Ectodermal cell (in vitro differentiated cells): ENCODE measurements around the gene CARD11.

ENCODE experiments used
- H3K27ac ChIP-seq: 2 replicates; pipeline ENCODE4 v1.7.0; 2013; ENCODE audit warnings: mild to moderate bottlenecking, low read depth, low read length; ENCODE audit not compliant: insufficient read depth, poor library complexity, severe bottlenecking
- H3K27me3 ChIP-seq: 2 replicates; pipeline ENCODE4 v1.7.0; 2013; ENCODE audit warnings: mild to moderate bottlenecking, low read length; ENCODE audit not compliant: insufficient read depth, control insufficient read depth, poor library complexity, severe bottlenecking
- H3K36me3 ChIP-seq: one replicate; pipeline ENCODE4 v1.7.0; 2013; ENCODE audit warnings: low read length; ENCODE audit not compliant: control insufficient read depth, insufficient read depth
- H3K4me1 ChIP-seq: one replicate; pipeline ENCODE4 v1.7.0; 2013; ENCODE audit warnings: low read length; ENCODE audit not compliant: control insufficient read depth, insufficient read depth
- H3K4me3 ChIP-seq: 2 replicates; pipeline ENCODE4 v1.7.0; 2013; ENCODE audit warnings: low read depth, low read length, control low read depth; ENCODE audit not compliant: insufficient read depth
- H3K9me3 ChIP-seq: 2 replicates; pipeline ENCODE4 v1.7.0; 2013; ENCODE audit warnings: mild to moderate bottlenecking, low read length, moderate library complexity; ENCODE audit not compliant: control insufficient read depth
- WGBS, 2 experiments: methylation state at CpG; one replicate each; pipeline ENCODE4 v1.1.7; 2013; ENCODE audit warnings: missing lambda C conversion rate in 2 of 2; 5-methylcytosine and 5-hydroxymethylcytosine counted together

CARD11 gene

GRCh38 chr7:2897023-2897422 lies 146.6 kb downstream of the CARD11 start:
- Histone ChIP-seq H3K36me3 (no peaks in the 10 kb centered on the region), H3K27me3 (no peaks in the 10 kb centered on the region), H3K4me1 (no peaks in the 10 kb centered on the region), H3K9me3 (no peaks in the 10 kb centered on the region), H3K27ac (no peak overlapping the region), H3K4me3 (no peak overlapping the region)
- WGBS, 2 experiments, result 89 to 91% methylated on average over 13 of the region's 13 CpGs

- Histone ChIP-seq H3K4me1 (no peaks in the 10 kb centered on the region), H3K27ac (no peak overlapping the region), H3K36me3 (no peaks in the 10 kb centered on the region), H3K9me3 (no peaks in the 10 kb centered on the region), H3K27me3 (no peaks in the 10 kb centered on the region), H3K4me3 (no peak overlapping the region)
- 86 to 92% methylated on average over 10 of the region's 10 CpGs for WGBS, 2 experiments
Measured at GRCh38 chr7:2896131-2896530, 147.5 kb downstream of the CARD11 start.

- Histone ChIP-seq H3K4me1 (no peaks in the 10 kb centered on the region), H3K27me3 (no peaks in the 10 kb centered on the region), H3K4me3 (no peak overlapping the region), H3K27ac (no peak overlapping the region), H3K36me3 (no peaks in the 10 kb centered on the region), H3K9me3 (no peaks in the 10 kb centered on the region)
- 87 to 88% methylated on average over 17 of the region's 17 CpGs for WGBS, 2 experiments
Measured at GRCh38 chr7:2894118-2894940, 149.3 kb downstream of the CARD11 start.

- Histone ChIP-seq H3K9me3 (no peaks in the 10 kb centered on the region), H3K27me3 (no peaks in the 10 kb centered on the region), H3K36me3 (no peaks in the 10 kb centered on the region), H3K27ac (no peak overlapping the region), H3K4me3 (no peak overlapping the region), H3K4me1 (no peaks in the 10 kb centered on the region)
- 88 to 92% methylated on average over 9 of the region's 9 CpGs for WGBS, 2 experiments
Measured at GRCh38 chr7:2893411-2893861, 150.2 kb downstream of the CARD11 start.

- H3K27ac ChIP-seq, result no peak overlapping the region
- WGBS, 2 experiments, result 90 to 96% methylated on average over 8 of the region's 8 CpGs
Measured at GRCh38 chr7:2892549-2892948, 151.1 kb downstream of the CARD11 start.

GRCh38 chr7:2887816-2888215 lies 155.9 kb downstream of the CARD11 start:
- Histone ChIP-seq H3K4me1 (no peaks in the 10 kb centered on the region), H3K9me3 (no peaks in the 10 kb centered on the region), H3K27me3 (no peaks in the 10 kb centered on the region), H3K27ac (no peak overlapping the region), H3K4me3 (no peak overlapping the region), H3K36me3 (no peaks in the 10 kb centered on the region)
- 71 to 79% methylated on average over 6 of the region's 7 CpGs for WGBS, 2 experiments

More at GRCh38 chr7:2892549-2892948, 151.1 kb downstream of the CARD11 start:
- H3K27me3 ChIP-seq, result no peaks in the 10 kb centered on the region
- H3K9me3 ChIP-seq, result no peaks in the 10 kb centered on the region
- H3K4me3 ChIP-seq, result no peak overlapping the region
- no peaks in the 10 kb centered on the region for H3K36me3 ChIP-seq
- no peaks in the 10 kb centered on the region for H3K4me1 ChIP-seq

GRCh38 chr7:2886900-2887299 lies 156.8 kb downstream of the CARD11 start:
- Histone ChIP-seq H3K27me3 (no peaks in the 10 kb centered on the region), H3K4me1 (peaks cover 6% of the 10 kb centered on the region), H3K36me3 (no peaks in the 10 kb centered on the region), H3K27ac (no peak overlapping the region), H3K9me3 (no peaks in the 10 kb centered on the region), H3K4me3 (no peak overlapping the region)
- WGBS, 2 experiments, result 40 to 42% methylated on average over 12 of the region's 12 CpGs

GRCh38 chr7:2886391-2886790 lies 157.3 kb downstream of the CARD11 start:
- Histone ChIP-seq H3K27me3 (no peaks in the 10 kb centered on the region), H3K9me3 (no peaks in the 10 kb centered on the region), H3K4me1 (peaks cover 7% of the 10 kb centered on the region), H3K27ac (no peak overlapping the region), H3K36me3 (no peaks in the 10 kb centered on the region), H3K4me3 (no peak overlapping the region)
- 64 to 67% methylated on average over 5 of the region's 5 CpGs for WGBS, 2 experiments

GRCh38 chr7:2884161-2884560 lies 159.5 kb downstream of the CARD11 start:
- Histone ChIP-seq H3K27me3 (no peaks in the 10 kb centered on the region), H3K4me3 (no peak overlapping the region), H3K27ac (no peak overlapping the region), H3K36me3 (no peaks in the 10 kb centered on the region), H3K4me1 (peaks cover 7% of the 10 kb centered on the region), H3K9me3 (no peaks in the 10 kb centered on the region)
- WGBS, 2 experiments, result 92 to 93% methylated on average over 9 of the region's 9 CpGs

- no peaks in the 10 kb centered on the region for H3K36me3 ChIP-seq
- H3K4me1 ChIP-seq, result peaks cover 7% of the 10 kb centered on the region
- H3K4me3 ChIP-seq, result no peak overlapping the region
- no peak overlapping the region for H3K27ac ChIP-seq
- H3K9me3 ChIP-seq, result no peaks in the 10 kb centered on the region
- 89% methylated on average over 17 of the region's 17 CpGs for WGBS, 2 experiments
- no peaks in the 10 kb centered on the region for H3K27me3 ChIP-seq
Measured at GRCh38 chr7:2883101-2883500, 160.6 kb downstream of the CARD11 start.
